Motor neuron (in vitro differentiated cells): Measurements from ENCODE around the gene ARHGAP4. TPM values are rescaled to one million over a fixed set of nuclear protein-coding genes. Genes with fewer than 3 reads are reported as not detected.
A peak's percentile ranks its signal among the peaks of the same experiment; 100 is the strongest.

Source experiments
- ATAC-seq, 8 experiments: fragments of 200-7000 bp; cut with Tn5 transposase; replicated peaks in 6 of 8; 2 replicates each; pipeline ENCODE4 v1.8.0; 2021; ENCODE audit warnings: mild to moderate bottlenecking in 8 of 8, moderate library complexity in 8 of 8
- H3K27ac ChIP-seq, 2 donors: fragments of 250-450 bp; sonication (Bioruptor Pico); 2 replicates each; pipeline ENCODE4 v1.9.0; 2021; ENCODE audit warnings: antibody characterized with exemption in 2 of 2, mild to moderate bottlenecking in 2 of 2, moderate library complexity in 1 of 2
- H3K4me1 ChIP-seq, 2 donors: fragments of 250-450 bp; sonication (Bioruptor Pico); replicated peaks in 1 of 2; 2 replicates each; pipeline ENCODE4 v1.6.1; 2021; ENCODE audit warnings: antibody characterized with exemption in 2 of 2, mild to moderate bottlenecking in 2 of 2, moderate library complexity in 1 of 2
- H3K4me3 ChIP-seq, 5 donors: fragments of 250-450 bp; sonication (Bioruptor Pico); 2 replicates each; pipeline ENCODE4 v1.9.0; 2021; ENCODE audit warnings: antibody characterized with exemption in 5 of 5, mild to moderate bottlenecking in 5 of 5, moderate library complexity in 4 of 5
- WGBS, 10 experiments: fragments of 450-650 bp; shearing (Covaris generic); methylation state at CpG; one replicate each; pipeline ENCODE4 v1.0.0; 2022; 5-methylcytosine and 5-hydroxymethylcytosine counted together
- in situ Hi-C, 9 experiments: fragments of 400-800 bp; cut with MboI; loops; one replicate each; pipeline ENCODE4 v1.15.0; 2021; ENCODE audit warnings: low sequenced_read_pairs in 9 of 9, low pct_unique_long_range_greater_than_20kb in 2 of 9; ENCODE audit not compliant: unreplicated experiment in 9 of 9
- total RNA-seq, 8 experiments: library from RNA; unstranded; fragments of 300-600 nt; gene quantifications; 2 replicates each; pipeline versions ENCODE4 v1.2.3 to v1.2.4, GENCODE V29; 2022

ARHGAP4 gene
- total RNA-seq, 8 experiments from 2014 or later, result 1.6 to 21.7 (median 2.9) TPM; not detected in 1

DNA sequence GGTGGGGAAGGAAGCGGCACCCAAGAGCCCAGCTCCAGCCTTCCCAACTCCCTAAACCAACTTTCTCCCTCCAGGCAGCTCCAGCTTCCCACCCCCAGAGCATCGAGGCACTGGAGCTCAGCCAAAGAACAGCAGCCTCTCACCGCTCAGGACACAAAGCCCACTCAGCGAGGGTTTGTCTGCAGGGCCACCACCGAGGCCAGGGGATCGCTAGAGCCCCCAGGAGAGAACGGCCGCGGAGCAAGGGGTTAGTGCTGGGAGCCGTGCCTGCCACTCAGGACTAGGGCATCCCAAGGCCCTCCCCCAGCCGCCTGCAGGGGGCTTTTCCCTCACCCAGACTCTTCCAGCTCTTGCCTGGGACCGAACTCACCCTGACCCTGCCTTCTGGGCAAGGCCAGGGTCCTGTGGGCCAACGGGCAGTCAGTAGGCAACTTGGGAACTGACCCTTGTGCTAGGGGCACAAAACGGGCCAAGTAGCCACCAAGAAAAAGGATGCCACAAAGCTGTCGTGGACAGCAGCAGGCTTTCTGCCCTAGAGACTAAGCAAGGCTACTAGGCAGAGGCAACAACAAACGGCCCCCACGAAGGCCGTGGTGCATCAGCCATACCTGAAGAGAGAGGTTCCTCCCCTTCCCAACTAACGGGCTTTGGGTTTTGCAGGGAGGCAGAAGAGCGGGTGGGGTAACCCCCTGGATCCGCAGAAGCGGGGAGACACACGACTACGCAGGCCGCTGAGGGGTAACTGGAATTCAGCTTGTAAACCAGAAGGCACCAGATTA lies 43.2 kb upstream of the ARHGAP4 start:
- Histone ChIP-seq H3K27ac (peak overlapping the region; percentile 87 to 92), H3K4me3 (peak overlapping the region; percentile 84 to 94 (median 92)), H3K4me1 (peaks cover 33 to 35% of the 10 kb centered on the region in 2 donors)
- no peak for ATAC-seq
- in situ Hi-C loops, result no loop called here
- whole genome bisulfite sequencing, 10 experiments, result 0 to 32% (median 10%) methylated on average over 1 to 12 of the region's 25 CpGs; no CpG with 5 or more reads in 6 of the 10 experiments

DNA sequence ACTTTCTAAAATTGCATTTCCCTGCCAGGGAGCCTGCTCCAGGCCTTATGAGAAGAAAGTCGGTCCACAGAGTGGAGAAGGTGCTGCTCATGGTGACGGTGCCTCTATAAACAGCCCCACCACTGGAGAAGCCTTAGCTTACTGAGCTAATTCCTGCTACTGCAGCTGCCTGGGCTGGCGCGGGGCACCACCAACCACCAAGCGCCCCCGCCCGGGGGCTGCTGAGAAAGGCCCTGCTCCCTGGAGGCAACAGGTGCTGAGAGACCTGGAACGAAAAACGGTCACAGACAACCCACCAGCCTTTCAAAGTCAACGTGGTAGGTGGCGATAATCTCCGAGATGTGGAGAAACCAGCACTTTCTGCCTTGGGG lies 42.7 kb upstream of the ARHGAP4 start:
- ATAC-seq, result no peak
- in situ Hi-C loops, result no loop called here
- WGBS, 10 experiments, result 16 to 60% methylated on average over 1 to 8 of the region's 12 CpGs; no CpG with 5 or more reads in 8 of the 10 experiments
- H3K4me1 ChIP-seq, result peaks cover 28 to 30% of the 10 kb centered on the region in 2 donors
- peak overlapping the region in 1 of 2 donors; percentile 55 for H3K27ac ChIP-seq
- H3K4me3 ChIP-seq, result peak overlapping the region; percentile 84 to 94 (median 92)

- ATAC-seq, result no peak
- H3K27ac ChIP-seq, result peak overlapping the region in 1 of 2 donors; percentile 55
- H3K4me3 ChIP-seq, result peak overlapping the region; percentile 84 to 94 (median 92)
- H3K4me1 ChIP-seq, result peaks cover 24 to 25% of the 10 kb centered on the region in 2 donors
- 0 to 21% methylated on average over 1 to 5 of the region's 9 CpGs; no CpG with 5 or more reads in 8 of the 10 experiments for WGBS, 10 experiments
- in situ Hi-C loops, result no loop called here
These were observed 42.2 kb upstream of the ARHGAP4 start for GRCh38 chrX:153968255-153968654.

DNA sequence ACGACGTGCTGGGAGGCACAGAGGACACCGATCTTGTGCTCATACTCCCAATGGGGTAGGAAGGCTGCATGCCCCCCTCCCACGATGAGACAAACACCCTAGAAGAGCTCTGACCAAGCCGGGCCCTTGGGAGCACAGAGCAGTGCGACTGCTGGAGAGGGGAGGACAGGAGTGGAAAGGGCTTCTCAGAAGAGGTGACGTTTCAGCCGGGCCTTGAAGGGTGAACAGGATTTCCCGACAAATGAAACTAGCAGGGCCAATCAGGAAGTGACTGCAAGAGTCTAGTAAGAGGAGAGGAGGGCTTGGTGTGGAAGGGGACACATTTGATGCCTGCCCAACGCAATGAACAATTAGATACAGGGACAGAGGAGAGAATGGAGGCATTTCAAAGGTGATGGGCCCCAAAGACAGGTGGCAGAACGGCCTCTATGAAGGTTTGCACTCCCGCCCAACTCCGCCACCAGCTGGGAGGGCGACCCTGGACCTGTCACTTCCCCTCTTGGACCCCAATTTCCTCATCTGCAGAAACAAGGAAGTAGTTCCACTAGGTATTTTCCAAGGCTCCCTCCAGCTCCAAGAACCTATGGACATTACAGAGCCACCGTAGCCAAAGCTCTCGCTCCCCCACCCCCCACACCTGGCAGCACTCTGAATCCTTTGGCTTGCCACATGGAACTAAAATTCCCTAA lies 41.6 kb upstream of the ARHGAP4 start:
- 53 to 100% (median 56%) methylated on average over 2 to 11 of the region's 16 CpGs; no CpG with 5 or more reads in 7 of the 10 experiments for WGBS, 10 experiments
- in situ Hi-C loops, result no loop called here
- peak overlapping the region in 1 of 2 donors; percentile 55 for H3K27ac ChIP-seq
- ATAC-seq, result no peak
- peak overlapping the region in 4 of 5 donors; percentile 84 to 94 (median 92) for H3K4me3 ChIP-seq
- H3K4me1 ChIP-seq, result peaks cover 24 to 25% of the 10 kb centered on the region in 2 donors

- in situ Hi-C loops, result no loop called here
- H3K4me3 ChIP-seq, result no peak overlapping the region
These were observed 40.9 kb upstream of the ARHGAP4 start for GRCh38 chrX:153966841-153967535.

GRCh38 chrX:153966283-153966688 lies 40.2 kb upstream of the ARHGAP4 start:
- 68% methylated on average over 8 of the region's 15 CpGs; no CpG with 5 or more reads in 9 of the 10 experiments for WGBS, 10 experiments

More at GRCh38 chrX:153966841-153967535, 40.9 kb upstream of the ARHGAP4 start:
- Histone ChIP-seq H3K4me1 (peaks cover 24 to 25% of the 10 kb centered on the region in 2 donors), H3K27ac (no peak overlapping the region)
- 50 to 100% (median 60%) methylated on average over 1 to 4 of the region's 14 CpGs; no CpG with 5 or more reads in 6 of the 10 experiments for whole genome bisulfite sequencing, 10 experiments
- no peak for ATAC-seq

DNA sequence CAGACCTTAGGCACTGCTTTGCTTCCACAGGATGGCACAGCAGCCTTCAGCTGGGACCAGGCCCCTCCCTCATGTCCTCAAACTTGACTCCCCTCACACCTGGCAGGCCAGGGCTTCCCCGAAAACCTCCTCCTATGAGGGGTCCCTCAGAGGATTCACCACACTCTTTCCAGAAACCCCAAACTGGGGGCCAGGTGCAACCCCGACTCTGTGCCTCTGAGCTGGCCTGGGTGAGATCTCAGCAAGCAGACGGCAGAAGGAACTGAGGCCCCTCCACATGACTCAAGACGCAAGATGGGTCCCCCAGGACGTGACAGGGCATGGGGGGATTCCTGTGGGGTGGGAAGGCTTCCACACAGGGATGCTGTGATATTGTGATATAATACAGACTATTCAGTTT lies 39.3 kb upstream of the ARHGAP4 start:
- ATAC-seq, result no peak
- H3K4me3 ChIP-seq, result no peak overlapping the region
- no peak overlapping the region for H3K27ac ChIP-seq
- peaks cover 24 to 25% of the 10 kb centered on the region in 2 donors for H3K4me1 ChIP-seq
- WGBS, 10 experiments, result no CpG with 5 or more reads among the region's 5 CpGs
- in situ Hi-C loops, result no loop called here

More at GRCh38 chrX:153966283-153966688, 40.2 kb upstream of the ARHGAP4 start:
- no peak for ATAC-seq
- in situ Hi-C loops, result no loop called here
- Histone ChIP-seq H3K27ac (no peak overlapping the region), H3K4me3 (no peak overlapping the region), H3K4me1 (peaks cover 24 to 25% of the 10 kb centered on the region in 2 donors)

GRCh38 chrX:153964105-153964504 lies 38.0 kb upstream of the ARHGAP4 start:
- Histone ChIP-seq H3K27ac (no peak overlapping the region), H3K4me3 (no peak overlapping the region), H3K4me1 (peaks cover 24 to 25% of the 10 kb centered on the region in 2 donors)
- in situ Hi-C loops, result no loop called here
- no peak for ATAC-seq
- WGBS, 10 experiments, result 53% methylated on average over 3 of the region's 14 CpGs; no CpG with 5 or more reads in 9 of the 10 experiments

DNA sequence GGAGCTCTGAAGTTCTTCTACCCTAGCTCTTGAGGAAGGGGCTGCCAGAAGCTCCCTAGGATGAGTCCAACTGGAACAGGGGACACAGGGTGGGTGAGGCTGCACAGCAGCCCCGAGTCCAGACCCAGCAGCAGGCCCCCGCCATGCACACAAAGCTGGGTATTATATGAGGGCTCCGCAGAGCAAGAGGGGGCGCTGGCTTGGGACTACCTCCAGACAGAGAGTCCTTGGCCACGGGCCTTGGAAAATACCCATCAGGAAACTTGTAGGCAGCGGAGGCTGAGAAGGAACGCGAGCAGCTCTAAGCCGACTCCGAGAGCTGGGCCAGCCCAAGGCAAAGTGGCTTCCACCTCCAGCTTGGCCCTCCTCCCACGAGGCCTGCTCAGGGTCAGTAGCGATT lies 37.5 kb upstream of the ARHGAP4 start:
- whole genome bisulfite sequencing, 10 experiments, result 99 to 100% methylated on average over 4 to 10 of the region's 12 CpGs; no CpG with 5 or more reads in 8 of the 10 experiments

DNA sequence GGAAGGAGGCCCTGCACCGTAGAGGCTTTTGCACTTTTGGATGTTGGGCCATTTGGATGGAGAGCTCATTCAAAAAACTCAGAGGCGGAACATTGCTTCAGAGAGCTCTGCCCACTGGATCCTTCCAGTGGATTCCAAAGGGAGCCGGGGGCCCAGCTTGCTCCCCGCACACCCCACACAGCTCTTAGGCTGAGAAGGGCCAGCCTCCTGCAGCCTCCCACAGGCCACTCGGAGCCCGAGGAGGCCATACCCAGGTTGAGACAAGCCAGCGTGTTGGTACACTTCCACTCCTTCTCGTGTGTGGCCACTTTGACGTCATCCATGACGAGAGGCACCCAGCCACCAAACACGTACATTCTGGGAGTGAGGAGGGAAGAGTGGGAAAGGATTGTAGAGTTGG lies 35.2 kb upstream of the ARHGAP4 start:
- 100% methylated on average over 1 of the region's 11 CpGs; no CpG with 5 or more reads in 9 of the 10 experiments for WGBS, 10 experiments
- Histone ChIP-seq H3K27ac (no peak overlapping the region), H3K4me1 (peaks cover 2 to 6% of the 10 kb centered on the region in 2 donors), H3K4me3 (no peak overlapping the region)
- no peak for ATAC-seq
- in situ Hi-C loops, result no loop called here

More for the DNA sequence above, 37.5 kb upstream of the ARHGAP4 start:
- in situ Hi-C loops, result no loop called here
- no peak overlapping the region for H3K4me3 ChIP-seq
- H3K27ac ChIP-seq, result no peak overlapping the region
- H3K4me1 ChIP-seq, result peaks cover 23 to 24% of the 10 kb centered on the region in 2 donors
- no peak for ATAC-seq

GRCh38 chrX:153960786-153961185 lies 34.7 kb upstream of the ARHGAP4 start:
- Histone ChIP-seq H3K4me1 (peaks cover 0 to under 1% of the 10 kb centered on the region in 2 donors), H3K27ac (no peak overlapping the region), H3K4me3 (no peak overlapping the region)
- 77 to 100% (median 100%) methylated on average over 1 to 6 of the region's 22 CpGs; no CpG with 5 or more reads in 5 of the 10 experiments for WGBS, 10 experiments
- in situ Hi-C loops, result no loop called here
- ATAC-seq, result no peak

- Histone ChIP-seq H3K27ac (no peak overlapping the region), H3K4me1 (no peaks in the 10 kb centered on the region), H3K4me3 (no peak overlapping the region)
- ATAC-seq, result no peak
- WGBS, 10 experiments, result 77 to 100% (median 80%) methylated on average over 1 to 6 of the region's 16 CpGs; no CpG with 5 or more reads in 7 of the 10 experiments
- in situ Hi-C loops, result no loop called here
These were observed 34.0 kb upstream of the ARHGAP4 start for GRCh38 chrX:153960077-153960476.
